Spleen (tissue), 7 donors: ENCODE data around the gene RNF215.

Source experiments
- POLR2A ChIP-seq, 3 donors: fragments of 450-650 bp; IDR thresholded peaks; one replicate each; pipeline ENCODE4 v1.5.1; 2017; ENCODE audit warnings: antibody characterized with exemption in 3 of 3, mild to moderate bottlenecking in 1 of 3
- POLR2AphosphoS5 ChIP-seq, 3 donors: sonication (generic); formaldehyde crosslinking; IDR thresholded peaks; one replicate each; pipeline ENCODE4 v1.5.1; 2017; ENCODE audit warnings: antibody characterized with exemption in 3 of 3
- TF ChIP-seq, protein P1 (sequence below), 11 experiments: fragments of 200-600 bp in 7 of 11; fragments of 450-650 bp in 4 of 11; sonication (generic) in 4 of 11; IDR thresholded peaks in 8 of 11; conservative IDR thresholded peaks in 3 of 11; 1 replicate in 7 of 11; 2 replicates in 4 of 11; pipeline versions ENCODE4 v1.4.0 to v1.8.0; 2016 to 2021; ENCODE audit warnings: antibody characterized with exemption in 11 of 11, inconsistent platforms in 4 of 11, mild to moderate bottlenecking in 1 of 11
- donor health status: DM: no; HTN: no; CAD: no; lungs with moderate emphysema.
- donor health status: DM: no; HTN: no; CAD: no.
- donor health status: DM: no; HTN: no; CAD: no.

DNA sequence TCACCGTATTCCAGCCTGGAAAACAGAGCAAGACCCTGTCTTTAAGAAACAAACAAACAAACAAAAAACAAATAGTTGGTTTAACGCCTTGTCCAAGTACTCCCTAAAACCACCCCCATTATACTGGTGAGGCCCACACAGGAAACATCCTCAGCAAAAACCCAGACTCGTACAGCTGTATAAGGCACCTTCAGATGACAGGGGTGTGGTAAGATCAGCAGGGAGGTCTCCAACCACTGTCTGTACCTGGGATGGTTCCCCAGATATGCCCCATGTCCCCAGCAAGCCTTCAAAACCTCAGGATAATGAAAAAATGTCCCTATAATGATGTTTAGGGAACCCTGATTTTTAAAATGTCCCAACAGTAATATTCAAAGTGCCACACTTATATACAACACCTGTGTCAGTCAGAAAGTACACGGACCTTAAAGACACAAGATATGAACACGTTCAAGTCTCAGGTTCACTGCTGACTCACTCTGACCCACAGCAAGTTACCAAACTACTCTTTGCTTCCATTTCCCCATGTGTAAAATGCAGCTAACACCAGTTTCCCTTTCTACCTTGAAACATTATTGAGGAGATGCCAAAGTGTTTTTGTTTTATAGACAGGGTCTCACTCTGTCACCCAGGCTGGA, 39.8 kb downstream of the RNF215 start:
- no peak for TF ChIP-seq POLR2A (IDR thresholded peaks at IDR 0.05)
- TF ChIP-seq POLR2AphosphoS5 (IDR thresholded peaks at IDR 0.05) = no peak
- TF ChIP-seq, protein P1, sequence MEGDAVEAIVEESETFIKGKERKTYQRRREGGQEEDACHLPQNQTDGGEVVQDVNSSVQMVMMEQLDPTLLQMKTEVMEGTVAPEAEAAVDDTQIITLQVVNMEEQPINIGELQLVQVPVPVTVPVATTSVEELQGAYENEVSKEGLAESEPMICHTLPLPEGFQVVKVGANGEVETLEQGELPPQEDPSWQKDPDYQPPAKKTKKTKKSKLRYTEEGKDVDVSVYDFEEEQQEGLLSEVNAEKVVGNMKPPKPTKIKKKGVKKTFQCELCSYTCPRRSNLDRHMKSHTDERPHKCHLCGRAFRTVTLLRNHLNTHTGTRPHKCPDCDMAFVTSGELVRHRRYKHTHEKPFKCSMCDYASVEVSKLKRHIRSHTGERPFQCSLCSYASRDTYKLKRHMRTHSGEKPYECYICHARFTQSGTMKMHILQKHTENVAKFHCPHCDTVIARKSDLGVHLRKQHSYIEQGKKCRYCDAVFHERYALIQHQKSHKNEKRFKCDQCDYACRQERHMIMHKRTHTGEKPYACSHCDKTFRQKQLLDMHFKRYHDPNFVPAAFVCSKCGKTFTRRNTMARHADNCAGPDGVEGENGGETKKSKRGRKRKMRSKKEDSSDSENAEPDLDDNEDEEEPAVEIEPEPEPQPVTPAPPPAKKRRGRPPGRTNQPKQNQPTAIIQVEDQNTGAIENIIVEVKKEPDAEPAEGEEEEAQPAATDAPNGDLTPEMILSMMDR (IDR thresholded peaks at IDR 0.05 in 8 of 11, conservative IDR thresholded peaks at IDR 0.05 in 3 of 11) = no peak
